ENCODE data around the gene ZBTB38.

- TF ChIP-seq EZH2 (IDR thresholded peaks at IDR 0.05; ENCODE audit: insufficient read depth, poor library complexity, severe bottlenecking) (no peak), EZH2phosphoT487 (IDR thresholded peaks at IDR 0.05; ENCODE audit: insufficient read depth, low read depth) (no peak)
Observed at GRCh38 chr3:141403576-141403975, 35.3 kb downstream of the ZBTB38 start.

Data from GM23248 (cell line).